ENCODE results near the gene ERP27.

ERP27 gene

GRCh38 chr12:14919455-14919854 lies 18.9 kb downstream of the ERP27 start:
- Histone ChIP-seq H3K27ac (ENCODE audit: low read length, poor library complexity, severe bottlenecking) (no peak overlapping the region), H3K4me3 (ENCODE audit: insufficient read depth in 1 of 2, low read depth in 1 of 2, low read length in 2 of 2) (no peak overlapping the region), H3K18ac (ENCODE audit: low read depth in 1 of 2, low read length in 2 of 2) (no peak overlapping the region), H2BK5ac (ENCODE audit: low read depth, low read length, poor library complexity, severe bottlenecking) (no peak overlapping the region), H4K91ac (ENCODE audit: low read length) (no peak overlapping the region), H3K4ac (ENCODE audit: low read depth in 1 of 2, low read length in 2 of 2) (no peak overlapping the region), H3K4me1 (ENCODE audit: control insufficient read depth, insufficient read depth, low read depth, low read length) (no peaks in the 10 kb centered on the region), H3K36me3 (ENCODE audit: control insufficient read depth in 1 of 2, insufficient read depth in 2 of 2, low read depth in 1 of 2, low read length in 2 of 2) (no peaks in the 10 kb centered on the region), H4K8ac (ENCODE audit: low read length) (no peak overlapping the region), H3K14ac (ENCODE audit: low read length in 2 of 2) (no peak overlapping the region), H3K79me1 (replicated peaks; ENCODE audit: low read length, poor library complexity, severe bottlenecking) (no peaks in the 10 kb centered on the region), H2BK12ac (ENCODE audit: low read length in 2 of 2) (no peak overlapping the region), H3K23ac (ENCODE audit: low read length in 2 of 2) (no peak overlapping the region), H3K9me3 (ENCODE audit: control insufficient read depth, low read length) (no peaks in the 10 kb centered on the region), H2AK5ac (ENCODE audit: low read length, severe bottlenecking) (no peak overlapping the region), H3K27me3 (ENCODE audit: control insufficient read depth in 1 of 2, insufficient read depth in 1 of 2, low read length in 2 of 2) (no peaks in the 10 kb centered on the region), H3K9ac (ENCODE audit: low read length) (no peak overlapping the region), H2BK15ac (ENCODE audit: low read depth, poor library complexity, severe bottlenecking) (no peak overlapping the region), H3K4me2 (ENCODE audit: low read length, poor library complexity, severe bottlenecking) (no peak overlapping the region), H2BK120ac (ENCODE audit: low read depth, low read length) (no peak overlapping the region), H2AFZ (ENCODE audit: low read depth, low read length) (no peak overlapping the region)
- no peak for DNase-seq

GRCh38 chr12:14915736-14916135 lies 22.6 kb downstream of the ERP27 start:
- H3K9me3 ChIP-seq (ENCODE audit: control insufficient read depth, low read length), result no peaks in the 10 kb centered on the region
- H2BK120ac ChIP-seq (ENCODE audit: low read depth, low read length), result no peak overlapping the region
- H3K4me2 ChIP-seq (ENCODE audit: low read length, poor library complexity, severe bottlenecking), result no peak overlapping the region
- no peak overlapping the region for H2BK12ac ChIP-seq (ENCODE audit: low read length in 2 of 2)
- no peak overlapping the region for H3K18ac ChIP-seq (ENCODE audit: low read depth in 1 of 2, low read length in 2 of 2)
- H4K91ac ChIP-seq (ENCODE audit: low read length), result no peak overlapping the region
- H2AK5ac ChIP-seq (ENCODE audit: low read length, severe bottlenecking), result no peak overlapping the region
- no peak overlapping the region for H3K4me3 ChIP-seq (ENCODE audit: insufficient read depth in 1 of 2, low read depth in 1 of 2, low read length in 2 of 2)
- no peak overlapping the region for H2BK5ac ChIP-seq (ENCODE audit: low read depth, low read length, poor library complexity, severe bottlenecking)
- H2AFZ ChIP-seq (ENCODE audit: low read depth, low read length), result no peak overlapping the region
- DNase-seq, result no peak
- peaks cover 3% of the 10 kb centered on the region for H3K4me1 ChIP-seq (ENCODE audit: control insufficient read depth, insufficient read depth, low read depth, low read length)
- no peak overlapping the region for H3K4ac ChIP-seq (ENCODE audit: low read depth in 1 of 2, low read length in 2 of 2)
- no CpG with 5 or more reads among the region's 2 CpGs for WGBS
- H3K23ac ChIP-seq (ENCODE audit: low read length in 2 of 2), result no peak overlapping the region
- no peaks in the 10 kb centered on the region for H3K27me3 ChIP-seq (ENCODE audit: control insufficient read depth in 1 of 2, insufficient read depth in 1 of 2, low read length in 2 of 2)
- no peak overlapping the region for H3K9ac ChIP-seq (ENCODE audit: low read length)
- no peaks in the 10 kb centered on the region for H3K36me3 ChIP-seq (ENCODE audit: control insufficient read depth in 1 of 2, insufficient read depth in 2 of 2, low read depth in 1 of 2, low read length in 2 of 2)
- H3K27ac ChIP-seq (ENCODE audit: low read length, poor library complexity, severe bottlenecking), result no peak overlapping the region
- no peak overlapping the region for H3K14ac ChIP-seq (ENCODE audit: low read length in 2 of 2)
- no peaks in the 10 kb centered on the region for H3K79me1 ChIP-seq (replicated peaks; ENCODE audit: low read length, poor library complexity, severe bottlenecking)
- no peak overlapping the region for H2BK15ac ChIP-seq (ENCODE audit: low read depth, poor library complexity, severe bottlenecking)
- no peak overlapping the region for H4K8ac ChIP-seq (ENCODE audit: low read length)

GRCh38 chr12:14913381-14913781 lies 25.0 kb downstream of the ERP27 start:
- Histone ChIP-seq H4K8ac (ENCODE audit: low read length) (no peak overlapping the region), H3K4me2 (ENCODE audit: low read length, poor library complexity, severe bottlenecking) (no peak overlapping the region), H3K9ac (ENCODE audit: low read length) (no peak overlapping the region), H3K9me3 (ENCODE audit: control insufficient read depth, low read length) (no peaks in the 10 kb centered on the region), H3K79me1 (replicated peaks; ENCODE audit: low read length, poor library complexity, severe bottlenecking) (no peaks in the 10 kb centered on the region), H2BK15ac (ENCODE audit: low read depth, poor library complexity, severe bottlenecking) (no peak overlapping the region), H3K4me1 (ENCODE audit: control insufficient read depth, insufficient read depth, low read depth, low read length) (peaks cover 3% of the 10 kb centered on the region), H2BK12ac (ENCODE audit: low read length in 2 of 2) (no peak overlapping the region), H4K91ac (ENCODE audit: low read length) (no peak overlapping the region), H2AFZ (ENCODE audit: low read depth, low read length) (no peak overlapping the region), H3K36me3 (ENCODE audit: control insufficient read depth in 1 of 2, insufficient read depth in 2 of 2, low read depth in 1 of 2, low read length in 2 of 2) (no peaks in the 10 kb centered on the region), H2BK5ac (ENCODE audit: low read depth, low read length, poor library complexity, severe bottlenecking) (no peak overlapping the region), H3K4me3 (ENCODE audit: insufficient read depth in 1 of 2, low read depth in 1 of 2, low read length in 2 of 2) (no peak overlapping the region), H2AK5ac (ENCODE audit: low read length, severe bottlenecking) (no peak overlapping the region), H3K27me3 (ENCODE audit: control insufficient read depth in 1 of 2, insufficient read depth in 1 of 2, low read length in 2 of 2) (no peaks in the 10 kb centered on the region), H2BK120ac (ENCODE audit: low read depth, low read length) (no peak overlapping the region), H3K27ac (ENCODE audit: low read length, poor library complexity, severe bottlenecking) (no peak overlapping the region), H3K4ac (ENCODE audit: low read depth in 1 of 2, low read length in 2 of 2) (no peak overlapping the region), H3K23ac (ENCODE audit: low read length in 2 of 2) (no peak overlapping the region), H3K14ac (ENCODE audit: low read length in 2 of 2) (no peak overlapping the region), H3K18ac (ENCODE audit: low read depth in 1 of 2, low read length in 2 of 2) (no peak overlapping the region)
- no peak for DNase-seq
- 72% methylated on average over 4 of the region's 4 CpGs for WGBS

GRCh38 chr12:14911131-14911530 lies 27.2 kb downstream of the ERP27 start:
- Histone ChIP-seq H3K23ac (ENCODE audit: low read length in 2 of 2) (no peak overlapping the region), H3K36me3 (ENCODE audit: control insufficient read depth in 1 of 2, insufficient read depth in 2 of 2, low read depth in 1 of 2, low read length in 2 of 2) (no peaks in the 10 kb centered on the region), H3K79me1 (replicated peaks; ENCODE audit: low read length, poor library complexity, severe bottlenecking) (no peaks in the 10 kb centered on the region), H4K91ac (ENCODE audit: low read length) (no peak overlapping the region), H3K4me1 (ENCODE audit: control insufficient read depth, insufficient read depth, low read depth, low read length) (peaks cover 3% of the 10 kb centered on the region), H3K18ac (ENCODE audit: low read depth in 1 of 2, low read length in 2 of 2) (no peak overlapping the region), H3K9ac (ENCODE audit: low read length) (no peak overlapping the region), H2AK5ac (ENCODE audit: low read length, severe bottlenecking) (no peak overlapping the region), H2BK5ac (ENCODE audit: low read depth, low read length, poor library complexity, severe bottlenecking) (no peak overlapping the region), H3K9me3 (ENCODE audit: control insufficient read depth, low read length) (no peaks in the 10 kb centered on the region), H3K14ac (ENCODE audit: low read length in 2 of 2) (no peak overlapping the region), H2BK15ac (ENCODE audit: low read depth, poor library complexity, severe bottlenecking) (no peak overlapping the region), H2AFZ (ENCODE audit: low read depth, low read length) (no peak overlapping the region), H3K4me3 (ENCODE audit: insufficient read depth in 1 of 2, low read depth in 1 of 2, low read length in 2 of 2) (no peak overlapping the region), H2BK12ac (ENCODE audit: low read length in 2 of 2) (no peak overlapping the region), H3K4me2 (ENCODE audit: low read length, poor library complexity, severe bottlenecking) (no peak overlapping the region), H3K4ac (ENCODE audit: low read depth in 1 of 2, low read length in 2 of 2) (no peak overlapping the region), H2BK120ac (ENCODE audit: low read depth, low read length) (no peak overlapping the region), H4K8ac (ENCODE audit: low read length) (no peak overlapping the region), H3K27me3 (ENCODE audit: control insufficient read depth in 1 of 2, insufficient read depth in 1 of 2, low read length in 2 of 2) (no peaks in the 10 kb centered on the region), H3K27ac (ENCODE audit: low read length, poor library complexity, severe bottlenecking) (no peak overlapping the region)
- DNase-seq, result no peak
- 81% methylated on average over 2 of the region's 2 CpGs for WGBS

All from mesenchymal stem cell (in vitro differentiated cells and primary cell).